ENCODE results near the gene LBR.

LBR gene

GRCh38 chr1:225373155-225373554, 54.7 kb downstream of the LBR start:
- DNase-seq (ENCODE audit: low read depth in 2 of 2), result no peak

GRCh38 chr1:225371366-225372010, 56.4 kb downstream of the LBR start:
- DNase-seq (ENCODE audit: low read depth in 2 of 2), result no peak

GRCh38 chr1:225368036-225368552, 59.7 kb downstream of the LBR start:
- no peak for DNase-seq (ENCODE audit: low read depth in 2 of 2)

GRCh38 chr1:225366552-225366951, 61.3 kb downstream of the LBR start:
- no peak for DNase-seq (ENCODE audit: low read depth in 2 of 2)

GRCh38 chr1:225366018-225366417, 61.8 kb downstream of the LBR start:
- no peak for DNase-seq (ENCODE audit: low read depth in 2 of 2)

GRCh38 chr1:225364439-225364838, 63.4 kb downstream of the LBR start:
- DNase-seq (ENCODE audit: low read depth in 2 of 2), result no peak

GRCh38 chr1:225362805-225363204, 65.0 kb downstream of the LBR start:
- DNase-seq (ENCODE audit: low read depth in 2 of 2), result no peak

GRCh38 chr1:225361176-225361575, 66.7 kb downstream of the LBR start:
- DNase-seq (ENCODE audit: low read depth in 2 of 2), result no peak

GRCh38 chr1:225360119-225360518, 67.7 kb downstream of the LBR start:
- no peak for DNase-seq (ENCODE audit: low read depth in 2 of 2)

GRCh38 chr1:225355863-225356262, 72.0 kb downstream of the LBR start:
- DNase-seq (ENCODE audit: low read depth in 2 of 2), result no peak

- DNase-seq (ENCODE audit: low read depth in 2 of 2), result no peak
Measured at GRCh38 chr1:225354906-225355305, 72.9 kb downstream of the LBR start.
